Posterior cingulate gyrus (tissue), 11 donors: ENCODE measurements around the gene KHDC4.

Experiments used
- DNase-seq, 10 donors: peaks; one replicate each; pipeline versions ENCODE4 v3.0.0 to v3.0.0-alpha.2; 2020 to 2021; ENCODE audit warnings: mixed read lengths in 3 of 10
- intact Hi-C: fragments of 100-400 bp; cut with DNase I; formaldehyde crosslinking; loops from one replicate; pipeline ENCODE4 v1.15.1; 2023

Gene KHDC4

GRCh38 chr1:155882235-155882634 lies 52.0 kb downstream of the KHDC4 start:
- intact Hi-C loops = no loop called here
- DNase-seq = no peak

GRCh38 chr1:155880950-155881349 lies 53.3 kb downstream of the KHDC4 start:
- intact Hi-C loops = no loop called here
- DNase-seq = no peak

GRCh38 chr1:155880251-155880650 lies 54.0 kb downstream of the KHDC4 start:
- intact Hi-C loops = no loop called here
- no peak for DNase-seq

- peak in 2 of 10 donors; percentile 12 to 29 for DNase-seq
- intact Hi-C loops = no loop called here
Measured at GRCh38 chr1:155877945-155878344, 56.3 kb downstream of the KHDC4 start.

- DNase-seq = peak in 1 of 10 donors; percentile 73
- intact Hi-C loops = loop anchor here (5.0 kb wide), 1 partner anchor 103 kb away; the partner anchor contains the start of gene ARHGEF2
Measured at GRCh38 chr1:155873860-155874259, 60.4 kb downstream of the KHDC4 start.

GRCh38 chr1:155872527-155872926 lies 61.7 kb downstream of the KHDC4 start:
- peak; percentile 28 to 91 (median 44) for DNase-seq
- intact Hi-C loops = loop anchor here (5.0 kb wide), 1 partner anchor 105 kb away; the partner anchor contains the start of gene ARHGEF2

- intact Hi-C loops = loop anchor here (5.0 kb wide), 1 partner anchor 106 kb away; the partner anchor contains the start of gene ARHGEF2
- peak; percentile 81 to 98 (median 90) for DNase-seq
Measured at GRCh38 chr1:155871390-155871789, 62.8 kb downstream of the KHDC4 start.

GRCh38 chr1:155867766-155868165 lies 66.4 kb downstream of the KHDC4 start:
- DNase-seq = no peak
- intact Hi-C loops = no loop called here

GRCh38 chr1:155864393-155864792 lies 69.8 kb downstream of the KHDC4 start:
- intact Hi-C loops = no loop called here
- no peak for DNase-seq
